ENCODE data around the gene TUBB6. TPM values are rescaled to one million over a fixed set of nuclear protein-coding genes. Genes with fewer than 3 reads are reported as not detected.
A peak's percentile ranks its signal among the peaks of the same experiment; 100 is the strongest.

Gene TUBB6
- total RNA-seq, 5 donors from 2014 or later (not counting 1 experiment from before 2014, with no cell fraction given) = 0.40 to 4.9 (median 0.96) TPM

GRCh38 chr18:12312976-12313375, 4.9 kb downstream of the TUBB6 start:
- Mint-ChIP-seq H3K9me3 (peaks cover 0 to 12% (median 6%) of the 10 kb centered on the region in 3 donors), H3K27me3 (peaks cover 11 to 18% of the 10 kb centered on the region in 2 donors), H3K27ac (no peak overlapping the region), H3K36me3 (peaks cover 6% of the 10 kb centered on the region), H3K4me3 (no peak overlapping the region), H3K4me1 (peaks cover 0 to 5% (median 2%) of the 10 kb centered on the region in 3 donors)
- POLR2A ChIA-PET = no interaction called here
- no peak overlapping the region for H3K27ac ChIP-seq (ENCODE audit: low read length)
- ATAC-seq (replicated peaks in 1 of 4) (no peak), DNase-seq (no peak)
- CTCF ChIA-PET = interaction anchor here in 1 of 2 donors (0.6 kb wide), 1 partner anchor 621 kb away, joined by 3 read pairs; no protein-coding TSS in a partner anchor
- no peaks in the 10 kb centered on the region for H3K9me3 ChIP-seq
- peaks cover 3 to 22% of the 10 kb centered on the region in 2 experiments for H3K27me3 ChIP-seq (replicated peaks in 1 of 2; ENCODE audit: control insufficient read depth in 2 of 2, extremely low read depth in 1 of 2, insufficient read depth in 2 of 2, low read length in 1 of 2)
- H3K36me3 ChIP-seq (ENCODE audit: control insufficient read depth in 2 of 2, extremely low read depth in 1 of 2, insufficient read depth in 1 of 2, low read length in 1 of 2) = no peaks in the 10 kb centered on the region
- peaks cover 0 to 5% of the 10 kb centered on the region in 2 experiments for H3K4me1 ChIP-seq (ENCODE audit: control insufficient read depth in 1 of 2, extremely low read depth in 1 of 2, insufficient read depth in 2 of 2, low read length in 2 of 2)
- no peak overlapping the region for H3K4me3 ChIP-seq (ENCODE audit: control insufficient read depth in 1 of 2, extremely low read depth in 1 of 2, low read length in 1 of 2)

GRCh38 chr18:12313530-12314245, 5.6 kb downstream of the TUBB6 start:
- Histone ChIP-seq H3K27ac (ENCODE audit: low read length) (no peak overlapping the region), H3K36me3 (ENCODE audit: control insufficient read depth in 2 of 2, extremely low read depth in 1 of 2, insufficient read depth in 1 of 2, low read length in 1 of 2) (no peaks in the 10 kb centered on the region), H3K27me3 (replicated peaks in 1 of 2; ENCODE audit: control insufficient read depth in 2 of 2, extremely low read depth in 1 of 2, insufficient read depth in 2 of 2, low read length in 1 of 2) (peaks cover 3 to 19% of the 10 kb centered on the region in 2 experiments), H3K4me1 (ENCODE audit: control insufficient read depth in 1 of 2, extremely low read depth in 1 of 2, insufficient read depth in 2 of 2, low read length in 2 of 2) (peaks cover 0 to 3% of the 10 kb centered on the region in 2 experiments), H3K4me3 (ENCODE audit: control insufficient read depth in 1 of 2, extremely low read depth in 1 of 2, low read length in 1 of 2) (no peak overlapping the region), H3K9me3 (no peaks in the 10 kb centered on the region)
- Mint-ChIP-seq H3K9me3 (peaks cover 0 to 12% (median 6%) of the 10 kb centered on the region in 3 donors), H3K4me3 (no peak overlapping the region), H3K27ac (no peak overlapping the region), H3K4me1 (peaks cover 0 to 5% (median 2%) of the 10 kb centered on the region in 3 donors), H3K27me3 (peaks cover 11 to 16% of the 10 kb centered on the region in 2 donors), H3K36me3 (peaks cover 6% of the 10 kb centered on the region)
- POLR2A ChIA-PET = no interaction called here
- ATAC-seq (replicated peaks in 1 of 4) = no peak
- CTCF ChIA-PET = interaction anchor here in 1 of 2 donors (0.6 kb wide), 1 partner anchor 620 kb away, joined by 3 read pairs; no protein-coding TSS in a partner anchor
- no CpG with 5 or more reads among the region's 5 CpGs for WGBS (ENCODE audit: insufficient coverage)
- DNase-seq = no peak

GRCh38 chr18:12314591-12315305, 6.7 kb downstream of the TUBB6 start:
- no peak overlapping the region for H3K27ac ChIP-seq (ENCODE audit: low read length)
- no CpG with 5 or more reads among the region's 1 CpG for WGBS (ENCODE audit: insufficient coverage)
- peaks cover 6% of the 10 kb centered on the region for H3K36me3 Mint-ChIP-seq

GRCh38 chr18:12315490-12315889, 7.4 kb downstream of the TUBB6 start:
- H3K27ac Mint-ChIP-seq = no peak overlapping the region
- H3K4me3 ChIP-seq (ENCODE audit: control insufficient read depth in 1 of 2, extremely low read depth in 1 of 2, low read length in 1 of 2) = no peak overlapping the region
- no peaks in the 10 kb centered on the region for H3K4me1 ChIP-seq (ENCODE audit: control insufficient read depth in 1 of 2, extremely low read depth in 1 of 2, insufficient read depth in 2 of 2, low read length in 2 of 2)
- peaks cover 0 to 12% (median 6%) of the 10 kb centered on the region in 3 donors for H3K9me3 Mint-ChIP-seq
- H3K4me1 Mint-ChIP-seq = peaks cover 0 to 2% (median 0%) of the 10 kb centered on the region in 3 donors
- no peaks in the 10 kb centered on the region for H3K36me3 ChIP-seq (ENCODE audit: control insufficient read depth in 2 of 2, extremely low read depth in 1 of 2, insufficient read depth in 1 of 2, low read length in 1 of 2)
- DNase-seq (no peak), ATAC-seq (replicated peaks in 1 of 4) (no peak)
- no peak overlapping the region for H3K4me3 Mint-ChIP-seq
- H3K27ac ChIP-seq (ENCODE audit: low read length) = no peak overlapping the region
- CTCF ChIA-PET = interaction anchor here in 1 of 2 donors (0.9 kb wide), 1 partner anchor 12 kb away, joined by 4 read pairs; no protein-coding TSS in a partner anchor
- peaks cover 0 to 6% of the 10 kb centered on the region in 2 experiments for H3K27me3 ChIP-seq (replicated peaks in 1 of 2; ENCODE audit: control insufficient read depth in 2 of 2, extremely low read depth in 1 of 2, insufficient read depth in 2 of 2, low read length in 1 of 2)
- no peaks in the 10 kb centered on the region for H3K9me3 ChIP-seq
- H3K27me3 Mint-ChIP-seq = peaks cover 4 to 5% of the 10 kb centered on the region in 2 donors
- POLR2A ChIA-PET = no interaction called here
- H3K36me3 Mint-ChIP-seq = peaks cover 6% of the 10 kb centered on the region
- WGBS (ENCODE audit: insufficient coverage) = 94% methylated on average over 3 of the region's 10 CpGs

More at GRCh38 chr18:12314591-12315305, 6.7 kb downstream of the TUBB6 start:
- no peaks in the 10 kb centered on the region for H3K4me1 Mint-ChIP-seq
- POLR2A ChIA-PET = interaction anchor here in 1 of 2 donors (0.6 kb wide), 1 partner anchor 646 kb away, joined by 3 read pairs; no protein-coding TSS in a partner anchor
- no peaks in the 10 kb centered on the region for H3K9me3 ChIP-seq
- H3K4me3 Mint-ChIP-seq = no peak overlapping the region
- CTCF ChIA-PET = interaction anchor here in 1 of 2 donors (0.9 kb wide), 1 partner anchor 13 kb away, joined by 4 read pairs; no protein-coding TSS in a partner anchor
- no peaks in the 10 kb centered on the region for H3K4me1 ChIP-seq (ENCODE audit: control insufficient read depth in 1 of 2, extremely low read depth in 1 of 2, insufficient read depth in 2 of 2, low read length in 2 of 2)
- peaks cover 6 to 9% of the 10 kb centered on the region in 2 donors for H3K27me3 Mint-ChIP-seq
- H3K27ac Mint-ChIP-seq = no peak overlapping the region
- H3K27me3 ChIP-seq (replicated peaks in 1 of 2; ENCODE audit: control insufficient read depth in 2 of 2, extremely low read depth in 1 of 2, insufficient read depth in 2 of 2, low read length in 1 of 2) = peaks cover 0 to 12% of the 10 kb centered on the region in 2 experiments
- H3K9me3 Mint-ChIP-seq = peaks cover 0 to 12% (median 6%) of the 10 kb centered on the region in 3 donors
- no peak for DNase-seq
- no peak for ATAC-seq (replicated peaks in 1 of 4)
- no peaks in the 10 kb centered on the region for H3K36me3 ChIP-seq (ENCODE audit: control insufficient read depth in 2 of 2, extremely low read depth in 1 of 2, insufficient read depth in 1 of 2, low read length in 1 of 2)
- no peak overlapping the region for H3K4me3 ChIP-seq (ENCODE audit: control insufficient read depth in 1 of 2, extremely low read depth in 1 of 2, low read length in 1 of 2)

GRCh38 chr18:12315911-12316310, 7.9 kb downstream of the TUBB6 start:
- peaks cover 0 to 5% of the 10 kb centered on the region in 2 donors for H3K27me3 Mint-ChIP-seq
- H3K9me3 Mint-ChIP-seq = peaks cover 0 to 12% (median 6%) of the 10 kb centered on the region in 3 donors
- Histone ChIP-seq H3K36me3 (ENCODE audit: control insufficient read depth in 2 of 2, extremely low read depth in 1 of 2, insufficient read depth in 1 of 2, low read length in 1 of 2) (no peaks in the 10 kb centered on the region), H3K9me3 (no peaks in the 10 kb centered on the region), H3K4me3 (ENCODE audit: control insufficient read depth in 1 of 2, extremely low read depth in 1 of 2, low read length in 1 of 2) (no peak overlapping the region), H3K4me1 (ENCODE audit: control insufficient read depth in 1 of 2, extremely low read depth in 1 of 2, insufficient read depth in 2 of 2, low read length in 2 of 2) (no peaks in the 10 kb centered on the region), H3K27me3 (replicated peaks in 1 of 2; ENCODE audit: control insufficient read depth in 2 of 2, extremely low read depth in 1 of 2, insufficient read depth in 2 of 2, low read length in 1 of 2) (peaks cover 0 to 2% of the 10 kb centered on the region in 2 experiments), H3K27ac (ENCODE audit: low read length) (no peak overlapping the region)
- ATAC-seq (replicated peaks in 1 of 4) (no peak), DNase-seq (no peak)
- H3K27ac Mint-ChIP-seq = no peak overlapping the region
- H3K36me3 Mint-ChIP-seq = peaks cover 8% of the 10 kb centered on the region
- CTCF ChIA-PET = no interaction called here
- H3K4me1 Mint-ChIP-seq = peaks cover 0 to 2% (median 0%) of the 10 kb centered on the region in 3 donors
- H3K4me3 Mint-ChIP-seq = no peak overlapping the region
- WGBS (ENCODE audit: insufficient coverage) = 92% methylated on average over 5 of the region's 5 CpGs
- POLR2A ChIA-PET = no interaction called here

- no peak overlapping the region for H3K4me3 Mint-ChIP-seq
- H3K4me1 Mint-ChIP-seq = peaks cover 0 to 2% (median 0%) of the 10 kb centered on the region in 3 donors
- ChIA-PET CTCF (interaction anchor here in 1 of 2 donors (1.0 kb wide), 1 partner anchor 10 kb away, joined by 3 read pairs; no protein-coding TSS in a partner anchor), POLR2A (no interaction called here)
- H3K27me3 Mint-ChIP-seq = no peaks in the 10 kb centered on the region
- Histone ChIP-seq H3K4me3 (ENCODE audit: control insufficient read depth in 1 of 2, extremely low read depth in 1 of 2, low read length in 1 of 2) (no peak overlapping the region), H3K4me1 (ENCODE audit: control insufficient read depth in 1 of 2, extremely low read depth in 1 of 2, insufficient read depth in 2 of 2, low read length in 2 of 2) (no peaks in the 10 kb centered on the region), H3K36me3 (ENCODE audit: control insufficient read depth in 2 of 2, extremely low read depth in 1 of 2, insufficient read depth in 1 of 2, low read length in 1 of 2) (no peaks in the 10 kb centered on the region), H3K27me3 (replicated peaks in 1 of 2; ENCODE audit: control insufficient read depth in 2 of 2, extremely low read depth in 1 of 2, insufficient read depth in 2 of 2, low read length in 1 of 2) (peaks cover 0 to 2% of the 10 kb centered on the region in 2 experiments), H3K27ac (ENCODE audit: low read length) (no peak overlapping the region), H3K9me3 (no peaks in the 10 kb centered on the region)
- H3K27ac Mint-ChIP-seq = no peak overlapping the region
- DNase-seq = no peak
- ATAC-seq (replicated peaks in 1 of 4) = peak in 1 of 4 experiments; percentile 27
- H3K9me3 Mint-ChIP-seq = peaks cover 0 to 6% (median 3%) of the 10 kb centered on the region in 3 donors
- 20% methylated on average over 2 of the region's 6 CpGs for WGBS (ENCODE audit: insufficient coverage)
- peaks cover 10% of the 10 kb centered on the region for H3K36me3 Mint-ChIP-seq
Measured at GRCh38 chr18:12317664-12318333, 9.8 kb downstream of the TUBB6 start.

Data from T-cell (primary cell).